H1 (cell line): Measurements from ENCODE around the gene TSEN2. TPM values are rescaled to one million over a fixed set of nuclear protein-coding genes. Genes with fewer than 3 reads are reported as not detected.

Source experiments
- MAFK ChIP-seq: IDR thresholded peaks from 2 replicates; pipeline ENCODE4 v1.6.1; 2012; ENCODE audit warnings: low read depth, mild to moderate bottlenecking, improper control_type of control experiment, low read length
- TEAD4 ChIP-seq: IDR thresholded peaks from 2 replicates; pipeline ENCODE4 v1.6.1; 2012; ENCODE audit warnings: low read depth, low read length, inconsistent platforms, mixed read lengths
- polyA plus RNA-seq, 7 experiments: library from polyadenylated mRNA; depleted of rRNA in 3 of 7; stranded (reverse) in 5 of 7; unstranded in 2 of 7; fragments of >200 nt in 5 of 7; fragments of 200-250 nt in 2 of 7; gene quantifications; 1 replicate in 5 of 7; 2 replicates in 1 of 7; 4 replicates in 1 of 7; pipeline versions ENCODE4 v1.2.1 to v1.2.3, GENCODE V29; 2011 to 2013; ENCODE audit warnings: missing spikeins in 2 of 7, mixed read lengths in 2 of 7
- total RNA-seq: library from RNA; stranded (reverse); fragmentation: NEBNext Ultra II Directional; extraction: Animal tissue kit (Norgen Biotek cat#: 25700); gene quantifications from 2 replicates; pipeline ENCODE4 v1.2.1, GENCODE V29; 2021
- TF ChIP-seq, protein P1 (sequence below), 3 experiments: IDR thresholded peaks; 1 replicate in 2 of 3; 2 replicates in 1 of 3; pipeline versions ENCODE4 v1.5.1 to v1.6.1; 2011; ENCODE audit warnings: low read length in 3 of 3, mild to moderate bottlenecking in 3 of 3, inconsistent platforms in 2 of 3, low read depth in 1 of 3, moderate library complexity in 1 of 3; ENCODE audit not compliant: insufficient read depth in 1 of 3; ENCODE audit errors: control extremely low read depth in 1 of 3

The TSEN2 gene
- total and polyA plus RNA-seq, 2 of the 8 experiments (the other 6 are each of a cell fraction or from before 2014, with no cell fraction given): 16.1 to 22.4 TPM

DNA sequence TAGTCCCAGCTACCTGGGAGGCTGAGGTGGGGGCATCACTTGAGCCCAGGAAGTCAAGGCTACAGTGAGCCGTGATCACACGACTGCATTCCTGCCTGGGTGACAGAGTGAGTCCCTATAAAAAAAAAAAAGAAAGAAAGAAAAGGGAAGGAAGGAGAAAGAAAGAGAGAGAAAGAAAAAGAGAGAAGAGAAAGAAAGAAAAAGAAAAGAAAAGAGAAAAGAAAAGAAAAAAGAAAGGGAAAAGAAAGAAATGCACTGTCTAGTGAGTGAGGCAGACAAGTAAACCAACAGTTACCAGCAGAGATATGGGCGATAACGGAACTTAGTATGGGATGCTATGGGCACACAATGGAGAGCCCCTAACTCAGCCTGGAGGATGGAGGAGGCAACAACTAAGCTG, 37.2 kb upstream of the TSEN2 start (continued):
- TF ChIP-seq, protein P1, sequence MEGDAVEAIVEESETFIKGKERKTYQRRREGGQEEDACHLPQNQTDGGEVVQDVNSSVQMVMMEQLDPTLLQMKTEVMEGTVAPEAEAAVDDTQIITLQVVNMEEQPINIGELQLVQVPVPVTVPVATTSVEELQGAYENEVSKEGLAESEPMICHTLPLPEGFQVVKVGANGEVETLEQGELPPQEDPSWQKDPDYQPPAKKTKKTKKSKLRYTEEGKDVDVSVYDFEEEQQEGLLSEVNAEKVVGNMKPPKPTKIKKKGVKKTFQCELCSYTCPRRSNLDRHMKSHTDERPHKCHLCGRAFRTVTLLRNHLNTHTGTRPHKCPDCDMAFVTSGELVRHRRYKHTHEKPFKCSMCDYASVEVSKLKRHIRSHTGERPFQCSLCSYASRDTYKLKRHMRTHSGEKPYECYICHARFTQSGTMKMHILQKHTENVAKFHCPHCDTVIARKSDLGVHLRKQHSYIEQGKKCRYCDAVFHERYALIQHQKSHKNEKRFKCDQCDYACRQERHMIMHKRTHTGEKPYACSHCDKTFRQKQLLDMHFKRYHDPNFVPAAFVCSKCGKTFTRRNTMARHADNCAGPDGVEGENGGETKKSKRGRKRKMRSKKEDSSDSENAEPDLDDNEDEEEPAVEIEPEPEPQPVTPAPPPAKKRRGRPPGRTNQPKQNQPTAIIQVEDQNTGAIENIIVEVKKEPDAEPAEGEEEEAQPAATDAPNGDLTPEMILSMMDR (IDR thresholded peaks at IDR 0.05; ENCODE audit: control extremely low read depth in 1 of 3, insufficient read depth in 1 of 3, low read depth in 1 of 3, low read length in 3 of 3): no peak
- TF ChIP-seq MAFK: no peak
- no peak for TF ChIP-seq TEAD4
- TF ChIP-seq, all 59 proteins: peak for 0
